Measurements from ENCODE around the gene FBXW7.

FBXW7 gene

DNA sequence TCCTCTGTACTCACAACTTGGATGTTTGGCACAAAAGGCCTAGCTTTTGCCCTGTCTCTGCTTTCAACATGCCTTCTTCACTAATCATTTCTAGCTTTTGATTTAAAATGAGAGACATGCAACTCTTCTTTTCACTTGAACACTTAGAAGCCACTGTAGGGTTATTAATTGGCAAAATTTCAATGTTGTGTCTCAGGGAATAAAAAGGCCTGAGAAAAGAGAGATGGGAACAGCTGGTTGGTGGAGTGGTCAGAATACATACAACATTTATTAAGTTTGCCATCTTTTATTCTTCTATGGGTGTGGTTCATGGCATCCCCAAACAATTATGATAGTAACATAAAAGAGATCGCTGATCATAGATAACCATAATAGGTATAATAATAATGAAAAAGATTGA is 114.3 kb downstream of the FBXW7 start:
- no peak for DNase-seq

DNA sequence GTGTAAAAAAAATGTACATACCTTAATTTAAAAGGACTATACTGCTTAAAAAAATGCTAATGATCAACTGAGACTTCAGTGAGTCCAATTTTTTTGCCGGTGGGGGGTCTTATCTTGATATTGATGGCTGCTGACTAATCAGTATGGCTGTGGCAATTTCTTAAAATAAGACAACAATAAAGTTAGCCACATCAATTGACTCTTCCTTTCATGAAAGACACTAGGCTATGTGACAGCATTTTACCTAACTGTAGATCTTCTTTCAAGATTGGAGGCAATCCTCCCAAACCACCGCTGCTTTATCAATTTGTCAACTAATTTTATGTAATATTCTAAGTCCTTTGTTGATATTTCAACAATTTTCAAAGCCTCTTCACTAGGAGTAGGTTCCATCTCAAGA is 116.1 kb downstream of the FBXW7 start:
- no peak for DNase-seq

DNA sequence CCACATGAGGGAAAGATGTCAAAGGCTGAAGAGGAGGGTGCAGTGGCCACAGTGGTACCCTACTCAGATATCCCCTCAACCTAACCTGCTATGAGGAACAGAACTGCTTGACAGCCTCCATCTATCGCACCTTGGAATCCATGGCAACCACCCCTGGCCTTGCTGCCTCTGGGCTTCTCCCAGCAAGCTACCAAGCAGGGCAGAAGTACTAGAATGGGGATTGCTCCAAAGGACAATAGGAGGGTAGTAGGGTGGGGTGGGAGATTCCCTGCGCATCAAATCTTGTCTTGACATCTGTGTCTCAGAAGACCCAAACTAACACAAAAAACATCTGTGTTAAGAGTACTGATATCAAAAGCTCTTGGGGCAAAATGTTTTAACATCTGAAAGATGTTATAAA is 118.2 kb downstream of the FBXW7 start:
- no peak for DNase-seq

DNA sequence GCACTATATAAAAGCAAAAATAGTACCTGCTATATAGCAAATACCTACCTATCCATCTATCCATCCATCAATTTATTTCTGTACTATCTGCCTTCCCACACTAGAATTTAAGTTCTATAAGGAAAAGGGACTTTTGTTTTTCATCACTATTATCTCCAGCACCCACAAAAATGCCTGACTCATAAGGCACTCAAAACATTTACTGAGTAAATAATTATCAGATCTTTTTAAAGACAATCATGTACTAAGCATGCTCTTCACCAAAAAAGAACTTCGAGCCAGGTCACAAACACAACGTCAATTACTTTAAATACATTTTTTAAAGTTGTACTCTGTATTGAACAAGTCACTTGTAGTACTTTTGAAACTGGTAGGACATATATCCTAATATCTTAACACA is 119.9 kb downstream of the FBXW7 start:
- no peak for DNase-seq

DNA sequence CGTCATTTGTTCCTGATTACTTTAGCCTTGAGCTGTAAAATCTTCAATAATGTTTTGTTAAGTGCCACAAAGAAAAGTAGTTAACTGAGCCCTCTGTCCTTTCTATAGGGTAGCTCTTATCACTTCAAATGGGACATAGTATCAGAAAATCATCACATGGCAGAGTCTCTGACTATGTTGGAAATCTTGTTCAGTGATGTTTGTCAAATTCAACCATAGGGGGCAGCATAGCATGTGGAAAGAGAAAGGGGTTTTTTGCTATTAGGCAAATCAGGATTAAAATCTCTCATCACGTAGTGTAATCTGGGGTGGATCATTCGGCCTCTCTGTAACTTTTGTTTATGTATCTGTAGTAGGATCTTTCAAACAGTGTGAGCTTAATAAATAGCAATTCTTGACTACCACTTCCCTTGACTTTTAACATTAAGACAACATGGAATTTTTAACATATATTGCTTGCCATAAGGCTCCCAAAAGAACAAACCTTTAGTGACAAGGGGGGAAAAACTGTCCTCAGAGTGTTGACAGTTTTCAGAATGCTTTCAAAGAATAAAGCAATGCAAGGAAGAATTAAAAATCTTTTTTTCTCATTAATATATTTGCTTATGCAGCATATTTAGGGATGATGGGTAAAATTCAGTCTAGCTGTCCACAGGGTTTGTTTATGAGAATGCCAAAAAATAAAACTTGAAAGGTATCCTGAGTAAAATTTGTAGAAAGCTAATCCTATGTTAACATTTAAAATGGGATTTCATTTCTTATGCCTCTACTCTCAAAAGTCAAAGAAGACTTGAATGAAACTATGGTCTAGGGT is 127.2 kb downstream of the FBXW7 start:
- DNase-seq: no peak

DNA sequence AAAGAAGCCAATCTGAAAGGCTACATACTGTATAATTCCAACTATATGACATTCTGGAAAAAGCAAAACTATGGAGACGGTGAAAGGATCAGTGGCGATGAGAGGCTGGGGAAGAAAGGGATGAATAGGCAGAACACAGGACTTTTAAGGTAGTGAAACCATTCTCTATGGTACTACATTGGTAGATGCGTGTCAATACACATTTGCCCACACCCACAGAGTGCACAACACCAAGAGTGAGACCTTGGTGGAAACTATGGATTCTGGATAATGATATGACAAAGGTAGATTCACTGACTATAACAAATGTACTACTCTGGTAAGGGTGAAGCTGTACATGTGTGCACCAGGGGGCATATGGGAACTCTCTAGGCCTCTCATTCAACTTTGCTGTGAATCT is 134.5 kb downstream of the FBXW7 start:
- DNase-seq: no peak

DNA sequence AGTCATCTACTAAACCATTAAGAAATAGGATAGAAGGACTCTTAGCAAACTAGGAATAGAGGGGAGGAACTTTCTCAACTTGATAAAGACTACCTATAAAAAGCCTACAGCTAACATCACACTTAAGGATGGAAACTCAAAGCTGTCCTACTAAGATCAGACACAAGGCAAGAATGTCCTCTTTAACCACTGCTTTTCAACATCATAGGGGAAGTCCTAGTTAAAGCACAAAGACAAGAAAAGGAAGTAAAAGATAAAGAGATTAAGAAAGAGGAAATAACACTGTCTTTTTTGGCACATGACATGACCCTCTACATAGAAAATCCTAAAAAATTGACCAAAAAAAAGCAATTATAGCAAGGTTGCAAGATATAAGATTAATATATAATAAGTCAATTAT is 136.6 kb downstream of the FBXW7 start:
- DNase-seq: no peak

DNA sequence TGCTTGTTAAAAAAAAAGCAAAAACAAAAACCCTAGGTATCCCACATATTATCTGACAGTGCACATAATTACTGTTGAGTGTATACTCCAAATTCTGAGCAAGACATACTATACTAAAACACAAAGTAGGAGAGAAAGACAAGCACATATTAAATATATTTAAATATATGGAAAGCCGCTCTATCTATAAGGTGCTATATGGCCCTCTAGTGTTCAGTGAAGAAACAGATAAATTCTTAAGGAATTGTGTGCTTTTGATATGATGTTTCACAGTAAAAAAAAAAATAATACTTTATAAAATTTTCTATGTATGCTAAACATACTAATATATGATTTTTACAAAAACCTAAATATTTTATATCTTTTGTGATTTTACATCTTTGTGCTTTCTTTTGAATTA is 137.8 kb downstream of the FBXW7 start:
- DNase-seq: no peak

DNA sequence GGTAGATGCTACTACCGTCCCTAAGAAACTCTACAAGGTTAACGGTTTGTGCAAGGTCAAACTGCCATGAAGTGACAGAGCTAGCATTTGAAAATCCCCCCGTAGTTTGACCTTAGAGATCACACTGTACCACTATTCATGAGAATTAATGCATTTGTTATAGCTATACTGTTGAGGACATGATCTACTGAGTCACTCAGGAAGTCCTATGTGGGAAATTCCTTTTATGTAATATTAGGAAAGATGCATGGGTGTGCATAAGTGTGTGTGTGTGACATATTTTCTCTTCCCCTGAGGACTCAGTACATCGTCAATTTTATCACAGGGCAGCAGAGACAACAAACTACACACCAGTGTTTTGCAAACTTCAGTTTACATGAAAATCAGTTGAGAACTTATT is 141.1 kb downstream of the FBXW7 start:
- no peak for DNase-seq

DNA sequence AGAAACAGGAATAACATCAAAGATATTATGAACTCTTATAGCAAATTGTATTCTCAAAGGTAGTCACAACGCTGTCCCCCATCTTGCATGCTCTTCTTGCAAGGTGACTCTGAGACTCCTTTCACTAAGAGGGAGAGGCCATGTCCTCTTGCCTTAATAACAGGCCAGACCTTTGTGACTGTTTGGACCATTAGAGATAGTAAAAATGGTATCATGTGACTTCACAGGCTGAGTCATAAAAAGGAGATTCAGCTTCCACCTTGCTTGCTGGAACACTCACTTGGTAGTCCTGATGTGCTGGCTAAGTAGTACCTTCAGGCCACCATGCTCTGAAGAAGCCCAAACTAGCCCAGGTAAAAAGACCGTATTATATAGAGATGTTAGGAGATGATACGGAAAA is 143.8 kb downstream of the FBXW7 start:
- no peak for DNase-seq

DNA sequence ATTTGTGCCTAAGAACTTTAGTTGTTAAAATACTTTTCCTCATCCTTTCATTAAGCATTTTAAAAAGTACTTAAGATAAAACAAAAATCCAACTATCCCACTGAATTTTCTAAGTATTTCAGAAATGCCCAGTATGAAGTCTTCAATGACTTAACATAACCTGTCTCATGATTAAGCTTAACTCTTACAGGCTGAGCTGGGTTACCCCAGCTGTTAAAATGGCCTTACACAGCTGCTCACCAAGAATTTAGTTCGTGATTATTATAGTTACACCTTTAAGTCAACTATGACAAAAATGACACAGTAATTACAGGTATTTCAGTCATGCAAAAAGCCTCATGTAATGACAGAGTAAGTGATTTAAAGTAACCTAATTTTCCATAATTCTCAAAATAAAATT is 145.7 kb downstream of the FBXW7 start:
- no peak for DNase-seq

DNA sequence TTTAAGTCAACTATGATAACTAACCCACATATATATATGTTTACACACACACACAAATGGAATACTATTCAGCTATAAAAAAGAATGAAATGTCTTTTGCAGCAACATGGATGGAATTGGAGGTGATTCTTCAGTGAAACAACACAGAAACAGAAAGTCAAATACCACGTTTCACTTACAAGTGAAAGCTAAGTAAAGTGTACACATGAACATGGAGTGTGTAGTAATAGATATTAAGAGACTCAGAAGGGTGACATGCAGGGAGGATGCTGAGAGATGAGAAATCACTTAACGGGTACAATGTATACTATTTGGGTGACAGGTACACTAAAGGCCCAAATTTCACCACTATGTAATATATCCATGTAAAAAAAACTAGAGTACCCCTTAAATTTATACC is 146.5 kb downstream of the FBXW7 start:
- DNase-seq: no peak

DNA sequence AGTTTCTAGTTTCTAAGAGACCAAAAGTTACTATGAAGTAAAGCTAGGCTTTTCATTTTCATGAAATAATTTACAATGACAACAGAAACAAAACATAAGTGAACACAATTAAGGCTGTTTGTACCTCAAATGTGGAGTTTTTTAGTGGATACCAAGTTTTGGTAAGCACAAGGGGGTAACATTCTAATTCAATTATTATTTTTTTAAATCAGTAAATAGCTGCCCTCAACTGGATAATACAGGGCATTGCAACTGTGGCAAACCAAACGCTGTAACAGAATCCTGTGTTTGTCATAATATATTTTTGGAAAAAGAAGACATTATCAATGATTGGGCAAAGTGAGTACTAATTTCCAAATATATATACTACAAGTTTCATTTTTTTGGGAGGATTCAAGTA is 150.3 kb downstream of the FBXW7 start:
- no peak for DNase-seq

DNA sequence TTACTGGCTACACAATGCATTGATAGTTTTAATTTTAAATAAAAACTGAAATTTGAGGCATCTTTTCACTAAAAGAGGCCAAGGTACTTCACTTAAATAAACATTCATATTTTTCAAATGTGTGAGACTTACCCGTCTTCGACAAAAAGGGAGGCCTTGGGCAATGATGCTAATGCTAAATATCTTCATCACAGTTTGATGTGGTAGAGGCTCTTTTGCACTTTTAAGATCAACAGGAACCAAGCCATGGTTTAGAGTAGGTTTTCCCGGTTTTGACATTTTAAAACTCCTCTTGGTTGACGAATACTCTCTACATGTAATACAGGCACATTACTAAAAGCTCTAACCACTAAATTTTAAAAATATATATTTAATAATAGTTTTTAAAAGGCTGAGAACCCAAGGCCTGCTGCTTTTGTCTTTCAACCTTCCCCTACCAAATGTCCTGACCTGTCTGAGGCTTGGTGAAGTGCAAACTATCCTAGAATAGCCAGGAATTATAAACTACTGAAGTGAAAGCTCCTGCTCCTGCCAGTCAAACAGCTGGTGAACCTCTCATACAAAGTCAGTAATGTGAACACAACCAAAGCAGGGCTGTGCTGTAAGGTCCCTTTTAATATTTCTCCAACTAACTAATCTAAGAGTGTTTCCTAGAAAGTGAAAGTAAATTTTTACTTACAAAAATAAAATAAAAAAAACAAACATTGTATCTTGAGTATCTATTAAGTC is 153.7 kb downstream of the FBXW7 start:
- no peak for DNase-seq

DNA sequence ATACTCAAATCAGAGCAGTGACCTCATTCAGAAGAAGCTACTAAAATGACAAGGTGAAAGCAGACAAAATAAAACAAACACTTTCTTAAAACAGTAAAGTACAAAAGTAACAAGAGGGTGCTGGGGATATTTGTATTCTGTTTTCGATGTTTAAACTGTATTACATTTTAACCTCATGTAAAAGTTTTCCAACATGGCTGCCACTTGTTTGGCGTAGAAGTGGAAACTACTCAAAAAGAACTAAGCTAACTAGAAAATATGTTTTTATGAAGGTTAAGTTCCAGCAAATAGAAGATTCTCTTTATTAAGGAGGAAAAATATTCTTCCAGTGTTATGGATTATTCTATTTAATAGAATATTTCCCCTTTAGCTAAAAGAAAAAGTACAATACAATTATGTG is 155.0 kb downstream of the FBXW7 start:
- DNase-seq: no peak

DNA sequence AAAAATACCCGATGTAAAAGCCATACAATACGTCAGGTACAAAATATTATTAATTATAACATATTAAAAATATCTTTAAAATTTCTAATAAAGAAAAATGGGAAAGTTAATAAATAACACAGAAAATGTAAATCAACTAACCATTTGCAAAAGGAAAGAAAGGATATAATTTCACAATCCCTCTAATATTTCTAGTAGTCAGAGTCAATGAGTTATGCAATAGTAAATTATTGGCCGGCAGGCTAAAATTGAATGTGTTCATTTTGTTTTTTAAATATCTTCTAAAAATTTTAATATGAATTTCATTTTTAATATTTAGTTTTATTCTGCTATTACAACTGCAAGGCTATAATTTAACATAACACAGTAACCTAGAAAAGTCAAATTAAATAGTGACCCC is 155.7 kb downstream of the FBXW7 start:
- no peak for DNase-seq

DNA sequence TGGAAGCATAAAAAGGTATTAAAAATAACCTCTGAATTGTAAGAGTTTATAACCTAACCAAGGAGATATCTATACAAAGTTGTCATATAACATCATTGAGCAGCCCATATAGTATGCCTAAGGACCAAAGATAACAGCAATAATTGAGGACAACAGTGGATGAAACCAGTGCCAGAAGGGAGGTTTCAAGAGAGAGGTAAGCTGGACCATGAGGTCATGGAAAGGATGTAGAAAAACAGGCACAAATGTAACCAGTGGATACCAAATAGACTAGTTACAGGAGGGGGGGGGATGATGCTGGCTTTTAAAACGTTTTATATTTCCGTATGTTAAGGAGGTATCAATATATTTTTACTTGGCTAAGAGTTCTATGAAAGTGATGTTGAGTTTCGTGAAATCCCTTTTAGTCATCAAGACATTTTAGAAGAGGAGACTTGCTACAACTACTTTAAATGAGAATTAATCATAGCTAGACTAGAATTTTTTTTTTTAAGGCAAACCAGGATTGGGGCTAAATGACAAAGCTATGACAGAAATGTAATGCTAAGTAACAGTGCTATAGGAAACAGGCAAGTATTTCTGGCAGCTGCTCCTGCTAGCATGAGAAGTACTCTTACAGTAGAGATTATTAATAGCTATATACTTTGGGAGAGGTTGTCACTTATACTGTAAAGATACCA is 161.1 kb downstream of the FBXW7 start:
- DNase-seq: no peak

DNA sequence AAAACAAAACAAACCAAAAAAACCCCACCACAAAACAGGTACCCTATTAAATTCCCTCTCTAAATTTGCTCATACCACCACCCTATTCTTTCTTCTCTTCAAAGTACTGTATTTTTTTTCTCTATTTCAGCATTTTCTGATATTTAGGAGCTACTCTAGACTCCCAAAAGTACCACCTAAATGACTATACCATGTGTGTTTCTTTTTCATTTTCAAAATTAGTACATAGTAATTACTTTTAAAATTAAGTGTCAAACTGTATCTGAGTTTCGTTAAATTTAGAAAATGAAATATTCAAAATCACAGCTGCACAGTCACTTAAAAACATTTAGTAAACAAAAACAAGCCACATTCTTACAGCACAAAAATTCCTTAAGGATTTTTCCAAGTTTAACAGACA is 161.7 kb downstream of the FBXW7 start:
- no peak for DNase-seq

DNA sequence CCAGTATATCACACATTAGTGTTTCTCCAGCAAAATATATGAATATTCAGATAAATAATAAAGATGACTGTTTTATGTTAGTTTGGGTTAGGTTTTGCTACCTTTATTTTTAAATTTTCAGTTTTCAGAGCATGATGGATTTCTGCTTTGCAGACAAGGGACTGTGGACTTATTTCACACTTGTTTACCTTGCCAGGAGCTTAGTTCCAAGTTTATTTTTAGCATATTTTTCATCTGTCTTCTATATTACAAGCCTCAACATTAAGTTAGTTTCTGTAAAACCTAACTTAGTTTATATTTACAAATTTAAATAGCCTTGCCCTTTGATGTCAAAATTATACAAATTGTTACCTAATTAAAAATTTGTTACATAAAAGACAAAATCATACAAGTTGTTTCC is 163.4 kb downstream of the FBXW7 start:
- DNase-seq: no peak

DNA sequence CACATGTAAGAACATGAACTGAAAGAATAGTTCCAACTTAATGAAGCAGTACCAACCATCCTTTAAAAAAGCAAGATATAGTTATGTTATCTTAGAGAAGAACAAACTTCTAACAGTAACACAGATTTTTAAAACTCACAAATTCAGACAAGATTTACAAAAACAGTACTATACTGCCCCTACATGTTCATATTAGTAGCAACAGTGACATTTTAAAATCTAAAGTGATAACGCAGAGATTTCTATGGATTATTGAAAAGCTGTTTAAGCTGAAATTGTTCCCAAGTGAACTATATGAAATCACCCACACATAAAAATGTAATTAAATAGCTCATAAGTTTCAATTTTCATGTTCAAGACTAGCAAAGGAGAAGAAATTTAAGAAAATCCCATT is 166.0 kb downstream of the FBXW7 start:
- DNase-seq: no peak

DNA sequence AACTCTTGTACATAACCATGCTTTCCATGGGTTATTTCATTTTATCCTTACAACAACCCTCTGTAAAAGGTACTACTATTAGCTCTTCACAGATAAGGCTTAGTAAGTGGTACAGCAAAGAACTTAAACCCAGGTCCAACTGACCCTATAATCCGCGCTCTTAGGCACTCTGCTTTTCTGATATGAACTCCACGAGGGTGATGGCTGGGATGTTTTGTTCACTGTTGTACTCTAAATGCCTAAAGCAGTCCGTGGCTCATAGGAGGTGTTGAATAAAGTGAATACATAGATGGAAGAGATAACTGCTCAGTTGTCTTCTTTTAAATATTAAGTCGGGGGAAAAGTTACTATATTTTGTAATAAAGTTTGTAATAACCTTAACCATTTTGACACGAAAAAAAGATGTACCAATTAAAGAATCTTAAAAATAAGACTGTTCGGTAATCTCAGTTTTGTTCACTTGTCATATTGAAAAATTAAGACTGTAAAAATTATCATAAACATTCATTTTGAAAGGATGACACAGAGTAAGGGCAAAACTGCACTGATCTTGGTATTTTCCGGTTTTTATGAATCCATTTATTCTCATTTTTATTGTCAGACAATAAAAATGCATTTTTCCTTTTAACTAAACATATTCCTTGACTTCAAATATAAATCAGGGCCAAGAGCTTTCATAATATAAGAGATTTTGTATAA is 166.5 kb downstream of the FBXW7 start:
- no peak for DNase-seq

DNA sequence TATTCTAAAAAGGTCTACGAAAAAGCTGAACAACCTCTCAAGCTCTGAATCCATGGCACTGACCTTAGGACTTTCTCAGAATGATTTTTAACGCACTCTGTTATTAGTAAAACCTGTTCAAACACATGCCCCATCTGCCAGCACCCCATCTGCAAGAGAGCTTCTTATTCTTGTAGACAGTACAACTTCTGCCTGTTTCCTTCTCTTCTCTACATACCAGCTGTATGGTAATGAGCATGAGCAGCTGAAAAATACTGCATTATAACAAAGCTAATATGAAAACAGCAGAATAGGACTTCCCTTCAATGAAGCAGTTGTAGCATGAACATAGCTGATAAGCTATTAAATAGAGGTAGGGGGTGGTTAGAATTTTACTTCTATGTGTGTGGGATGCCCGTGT is 167.9 kb downstream of the FBXW7 start:
- DNase-seq: no peak

DNA sequence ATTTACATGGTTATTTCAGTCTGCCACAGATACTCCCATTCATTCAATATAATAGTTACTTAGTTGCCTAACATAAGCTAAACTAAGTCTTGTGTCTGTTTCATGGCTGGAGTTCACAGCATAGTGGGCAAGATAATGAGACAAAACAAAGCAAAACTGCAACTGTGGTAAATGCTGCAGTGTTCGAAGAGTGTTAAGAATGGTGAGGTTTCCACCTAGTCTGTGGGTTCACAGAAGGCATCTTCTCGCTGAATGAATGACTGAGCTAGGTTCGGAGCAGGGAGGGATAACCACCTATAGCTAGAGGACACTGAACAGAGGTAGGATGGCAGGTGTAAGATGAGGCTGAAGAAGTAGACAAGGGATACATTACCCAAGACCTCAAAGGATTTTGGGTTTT is 171.0 kb downstream of the FBXW7 start:
- no peak for DNase-seq

DNA sequence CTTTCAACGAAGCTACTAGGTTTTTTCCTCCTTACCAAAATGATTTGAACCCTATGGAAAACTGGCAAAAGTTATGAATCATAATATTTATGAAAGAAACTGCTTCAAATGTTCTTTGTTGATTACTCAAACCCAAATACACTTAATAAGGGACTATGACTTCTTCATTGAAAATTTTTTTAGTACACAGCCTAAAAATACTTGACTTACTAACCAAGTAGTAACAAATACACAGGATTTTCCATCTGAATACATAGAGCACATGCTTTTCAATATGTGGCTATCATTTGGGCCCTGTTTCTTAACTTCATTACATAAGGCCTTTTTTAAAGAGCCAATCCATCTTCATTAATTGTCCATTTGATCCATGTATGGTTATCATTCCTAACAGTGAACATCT is 171.5 kb downstream of the FBXW7 start:
- DNase-seq: no peak
